Panc1 (cell line): ENCODE measurements around the gene KAZN. TPM values are rescaled to one million over a fixed set of nuclear protein-coding genes. Genes with fewer than 3 reads are reported as not detected.

Experiments used
- ATAC-seq: fragments of 200-7000 bp; cut with Tn5 transposase; 2 replicates; pipeline ENCODE4 v1.9.1; 2020; ENCODE audit warnings: mild to moderate bottlenecking, moderate library complexity
- BruUV-seq: library from RNA; stranded (reverse); fragments of 400-500 nt; replicated peaks from 2 replicates; lab custom pipeline; 2021; lab: Mats Ljungman, UMichigan
- CTCF ChIA-PET: fragments of 300-600 bp; sonication (Branson Sonifier 250); formaldehyde crosslinking; loops from one replicate; lab custom pipeline; 2022; ENCODE audit warnings: antibody characterized with exemption; lab: Charles Lee
- POLR2A ChIA-PET: fragments of 300-600 bp; sonication (Branson Sonifier 250); formaldehyde crosslinking; loops from one replicate; lab custom pipeline; 2022; ENCODE audit warnings: antibody characterized with exemption; lab: Charles Lee
- DNase-seq: peaks from one replicate; pipeline ENCODE4 v3.0.0-alpha.2; 2010; ENCODE audit warnings: low read depth, low spot score
- H3K27ac ChIP-seq: 2 replicates; pipeline ENCODE4 v1.5.1; 2011; ENCODE audit warnings: mild to moderate bottlenecking, low read length, inconsistent platforms
- H3K27me3 ChIP-seq: fragments of 200-500 bp; sonication (Bioruptor generic); 2 replicates; pipeline ENCODE4 v1.6.0; 2014; ENCODE audit warnings: low read length, inconsistent platforms; ENCODE audit not compliant: control insufficient read depth, insufficient read depth
- H3K36me3 ChIP-seq: fragments of 200-500 bp; sonication (Bioruptor generic); 2 replicates; pipeline ENCODE4 v1.5.1; 2014; ENCODE audit warnings: inconsistent platforms, mild to moderate bottlenecking, low read length, moderate library complexity; ENCODE audit not compliant: control insufficient read depth, insufficient read depth
- H3K4me1 ChIP-seq: 2 replicates; pipeline ENCODE4 v1.5.1; 2011; ENCODE audit warnings: inconsistent platforms, mild to moderate bottlenecking, low read length, moderate library complexity; ENCODE audit not compliant: control insufficient read depth, insufficient read depth
- H3K4me3 ChIP-seq, 2 experiments: 2 replicates each; pipeline ENCODE4 v1.5.1; 2011 to 2012; ENCODE audit warnings: low read depth in 2 of 2, low read length in 2 of 2, mild to moderate bottlenecking in 2 of 2, inconsistent platforms in 1 of 2, moderate library complexity in 1 of 2
- H3K9me3 ChIP-seq: fragments of 200-500 bp; sonication (Bioruptor generic); 2 replicates; pipeline ENCODE4 v1.5.1; 2014; ENCODE audit warnings: low read depth, mild to moderate bottlenecking, inconsistent platforms, low read length, moderate library complexity; ENCODE audit not compliant: control insufficient read depth, insufficient read depth
- POLR2AphosphoS5 ChIP-seq: IDR thresholded peaks from 2 replicates; pipeline ENCODE4 v1.6.1; 2012; ENCODE audit warnings: mild to moderate bottlenecking, low read depth, low read length, moderate library complexity
- SIN3A ChIP-seq: IDR thresholded peaks from 2 replicates; pipeline ENCODE4 v1.6.1; 2012; ENCODE audit warnings: low read depth, mild to moderate bottlenecking, low read length, moderate library complexity, borderline replicate concordance; ENCODE audit not compliant: insufficient read depth
- TCF7L2 ChIP-seq: IDR thresholded peaks from 2 replicates; pipeline ENCODE4 v1.6.1; 2011; ENCODE audit warnings: mild to moderate bottlenecking, low read depth, low read length, inconsistent platforms
- in situ Hi-C: cut with HindIII; loops from 2 replicates; pipeline ENCODE4 v1.10.0; 2016; ENCODE audit warnings: low sequenced_read_pairs, low pct_unique_long_range_greater_than_20kb
- intact Hi-C: fragments of 100-400 bp; cut with micrococcal nuclease; formaldehyde crosslinking; loops from one replicate; pipeline ENCODE4 v1.10.0; 2022; ENCODE audit not compliant: unreplicated experiment
- total RNA-seq: library from RNA; stranded (reverse); gene quantifications from one replicate; pipeline ENCODE4 v1.2.1, GENCODE V29; 2021; ENCODE audit not compliant: unreplicated experiment
- TF ChIP-seq, protein P1 (sequence below), 2 experiments: IDR thresholded peaks; 2 replicates each; pipeline ENCODE4 v1.6.1; 2011 to 2012; ENCODE audit warnings: low read depth in 2 of 2, control low read depth in 1 of 2, low read length in 1 of 2, mild to moderate bottlenecking in 1 of 2, moderate library complexity in 1 of 2; ENCODE audit not compliant: insufficient read depth in 1 of 2
- TF ChIP-seq, protein P2 (sequence below): fragments of 450-650 bp; IDR thresholded peaks from 2 replicates; pipeline ENCODE4 v1.5.1; 2017; ENCODE audit warnings: mild to moderate bottlenecking

The KAZN gene
- total RNA-seq, 1 experiment from 2014 or later: 6.6 TPM

DNA sequence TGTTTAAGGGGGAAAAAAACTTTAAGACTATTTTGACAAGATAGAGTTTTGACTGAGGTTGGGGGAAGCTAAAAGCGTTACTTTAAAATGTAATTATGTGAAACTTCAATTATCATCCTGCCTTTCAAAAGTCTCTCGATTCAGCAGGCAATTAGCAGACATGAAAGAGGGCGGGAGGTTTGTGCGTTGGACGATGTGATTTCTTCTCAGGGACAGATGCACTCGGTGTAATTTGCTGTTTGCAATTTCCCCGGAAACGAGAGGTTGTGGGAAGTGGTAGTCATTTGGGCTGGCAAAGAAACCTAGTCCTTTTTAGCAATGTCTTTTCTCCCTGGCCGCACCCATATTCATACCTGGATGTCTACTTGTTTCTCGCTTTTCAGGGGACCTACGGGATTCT is 27.1 kb downstream of the KAZN start:
- no peaks in the 10 kb centered on the region for H3K36me3 ChIP-seq
- ATAC-seq: no peak
- no TSS peak for BruUV-seq
- no peak overlapping the region for H3K4me3 ChIP-seq
- H3K4me1 ChIP-seq: no peaks in the 10 kb centered on the region
- in situ Hi-C loops (no loop called here), intact Hi-C loops (no loop called here)
- POLR2A ChIA-PET: no interaction called here
- no peak for DNase-seq
- no peak overlapping the region for H3K27ac ChIP-seq
- H3K9me3 ChIP-seq: no peaks in the 10 kb centered on the region
- CTCF ChIA-PET: no interaction called here
- TF ChIP-seq, protein P1, sequence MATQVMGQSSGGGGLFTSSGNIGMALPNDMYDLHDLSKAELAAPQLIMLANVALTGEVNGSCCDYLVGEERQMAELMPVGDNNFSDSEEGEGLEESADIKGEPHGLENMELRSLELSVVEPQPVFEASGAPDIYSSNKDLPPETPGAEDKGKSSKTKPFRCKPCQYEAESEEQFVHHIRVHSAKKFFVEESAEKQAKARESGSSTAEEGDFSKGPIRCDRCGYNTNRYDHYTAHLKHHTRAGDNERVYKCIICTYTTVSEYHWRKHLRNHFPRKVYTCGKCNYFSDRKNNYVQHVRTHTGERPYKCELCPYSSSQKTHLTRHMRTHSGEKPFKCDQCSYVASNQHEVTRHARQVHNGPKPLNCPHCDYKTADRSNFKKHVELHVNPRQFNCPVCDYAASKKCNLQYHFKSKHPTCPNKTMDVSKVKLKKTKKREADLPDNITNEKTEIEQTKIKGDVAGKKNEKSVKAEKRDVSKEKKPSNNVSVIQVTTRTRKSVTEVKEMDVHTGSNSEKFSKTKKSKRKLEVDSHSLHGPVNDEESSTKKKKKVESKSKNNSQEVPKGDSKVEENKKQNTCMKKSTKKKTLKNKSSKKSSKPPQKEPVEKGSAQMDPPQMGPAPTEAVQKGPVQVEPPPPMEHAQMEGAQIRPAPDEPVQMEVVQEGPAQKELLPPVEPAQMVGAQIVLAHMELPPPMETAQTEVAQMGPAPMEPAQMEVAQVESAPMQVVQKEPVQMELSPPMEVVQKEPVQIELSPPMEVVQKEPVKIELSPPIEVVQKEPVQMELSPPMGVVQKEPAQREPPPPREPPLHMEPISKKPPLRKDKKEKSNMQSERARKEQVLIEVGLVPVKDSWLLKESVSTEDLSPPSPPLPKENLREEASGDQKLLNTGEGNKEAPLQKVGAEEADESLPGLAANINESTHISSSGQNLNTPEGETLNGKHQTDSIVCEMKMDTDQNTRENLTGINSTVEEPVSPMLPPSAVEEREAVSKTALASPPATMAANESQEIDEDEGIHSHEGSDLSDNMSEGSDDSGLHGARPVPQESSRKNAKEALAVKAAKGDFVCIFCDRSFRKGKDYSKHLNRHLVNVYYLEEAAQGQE (IDR thresholded peaks at IDR 0.05; ENCODE audit: insufficient read depth in 1 of 2, low read depth in 2 of 2, low read length in 1 of 2): no peak
- TF ChIP-seq TCF7L2: no peak
- no peak for TF ChIP-seq POLR2AphosphoS5
- TF ChIP-seq, protein P2, sequence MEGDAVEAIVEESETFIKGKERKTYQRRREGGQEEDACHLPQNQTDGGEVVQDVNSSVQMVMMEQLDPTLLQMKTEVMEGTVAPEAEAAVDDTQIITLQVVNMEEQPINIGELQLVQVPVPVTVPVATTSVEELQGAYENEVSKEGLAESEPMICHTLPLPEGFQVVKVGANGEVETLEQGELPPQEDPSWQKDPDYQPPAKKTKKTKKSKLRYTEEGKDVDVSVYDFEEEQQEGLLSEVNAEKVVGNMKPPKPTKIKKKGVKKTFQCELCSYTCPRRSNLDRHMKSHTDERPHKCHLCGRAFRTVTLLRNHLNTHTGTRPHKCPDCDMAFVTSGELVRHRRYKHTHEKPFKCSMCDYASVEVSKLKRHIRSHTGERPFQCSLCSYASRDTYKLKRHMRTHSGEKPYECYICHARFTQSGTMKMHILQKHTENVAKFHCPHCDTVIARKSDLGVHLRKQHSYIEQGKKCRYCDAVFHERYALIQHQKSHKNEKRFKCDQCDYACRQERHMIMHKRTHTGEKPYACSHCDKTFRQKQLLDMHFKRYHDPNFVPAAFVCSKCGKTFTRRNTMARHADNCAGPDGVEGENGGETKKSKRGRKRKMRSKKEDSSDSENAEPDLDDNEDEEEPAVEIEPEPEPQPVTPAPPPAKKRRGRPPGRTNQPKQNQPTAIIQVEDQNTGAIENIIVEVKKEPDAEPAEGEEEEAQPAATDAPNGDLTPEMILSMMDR: no peak
- TF ChIP-seq SIN3A: no peak
- H3K27me3 ChIP-seq: no peaks in the 10 kb centered on the region

DNA sequence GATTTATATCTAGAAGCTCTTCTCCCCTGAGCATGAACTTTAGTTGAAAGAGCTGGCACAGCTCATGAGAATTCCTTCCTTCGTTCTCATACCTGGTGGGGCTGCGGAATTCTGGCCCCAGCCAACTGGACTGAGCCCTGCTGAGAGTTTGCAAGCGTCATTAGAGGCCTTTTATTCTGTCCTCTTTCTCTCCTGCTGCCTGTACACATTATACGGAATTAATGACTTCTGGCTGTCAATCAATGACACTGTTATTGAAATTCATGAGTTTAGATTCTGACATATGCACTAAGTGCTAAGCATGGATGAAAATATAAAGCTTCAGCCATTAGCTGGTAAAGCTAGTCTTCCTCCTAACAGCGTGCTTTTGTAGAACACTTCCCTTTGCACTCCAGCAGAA is 27.5 kb downstream of the KAZN start:
- Histone ChIP-seq H3K9me3 (no peaks in the 10 kb centered on the region), H3K27me3 (no peaks in the 10 kb centered on the region), H3K27ac (no peak overlapping the region), H3K4me1 (no peaks in the 10 kb centered on the region), H3K36me3 (no peaks in the 10 kb centered on the region), H3K4me3 (no peak overlapping the region)
- intact Hi-C loops: no loop called here
- ChIA-PET CTCF (no interaction called here), POLR2A (no interaction called here)
- no peak for TF ChIP-seq TCF7L2
- TF ChIP-seq SIN3A: no peak
- TF ChIP-seq, protein P2: no peak
- TF ChIP-seq POLR2AphosphoS5: no peak
- TF ChIP-seq, protein P1 (IDR thresholded peaks at IDR 0.05; ENCODE audit: insufficient read depth in 1 of 2, low read depth in 2 of 2, low read length in 1 of 2): no peak
- ATAC-seq: no peak
- in situ Hi-C loops: no loop called here
- no peak for DNase-seq
- BruUV-seq: no TSS peak
